Measurements from ENCODE around the gene MAGEA8. TPM values are rescaled to one million over a fixed set of nuclear protein-coding genes. Genes with fewer than 3 reads are reported as not detected.
"Not testable (repeated sequence)": the region's sequence is repeated elsewhere in the genome, so short reads cannot be mapped to it uniquely, and the experiment has no call there.

Gene MAGEA8
- total RNA-seq = not detected

- Mint-ChIP-seq H3K4me1 (ENCODE audit: low read depth) (peaks cover 15% of the 10 kb centered on the region), H3K9me3 (ENCODE audit: insufficient read depth) (no peaks in the 10 kb centered on the region), H3K27ac (no peak within 1 kb of the TSS), H3K36me3 (ENCODE audit: low read depth) (no peaks in the 10 kb centered on the region), H3K27me3 (ENCODE audit: low read depth) (peaks cover 12% of the 10 kb centered on the region), H3K4me3 (no peak within 1 kb of the TSS)
- DNase-seq (no peak), ATAC-seq (no peak)
- CTCF ChIA-PET = no interaction called here
- POLR2A ChIA-PET = no interaction called here
These were observed at the start of gene MAGEA8 for GRCh38 chrX:149881081-149881711. MAGEA8 (plus strand) TSS chrX:149881183; CDS start chrX:149884273, 3,090 bp downstream.

- Mint-ChIP-seq H3K36me3 (ENCODE audit: low read depth) (no peaks in the 10 kb centered on the region), H3K27me3 (ENCODE audit: low read depth) (no peaks in the 10 kb centered on the region), H3K4me1 (ENCODE audit: low read depth) (peaks cover 34% of the 10 kb centered on the region), H3K27ac (no peak overlapping the region), H3K4me3 (no peak overlapping the region), H3K9me3 (ENCODE audit: insufficient read depth) (no peaks in the 10 kb centered on the region)
- CTCF ChIA-PET = no interaction called here
- ATAC-seq (no peak), DNase-seq (no peak)
- POLR2A ChIA-PET = no interaction called here
These were observed 49.5 kb upstream of the MAGEA8 start for GRCh38 chrX:149831473-149831872.

- H3K36me3 Mint-ChIP-seq (ENCODE audit: low read depth); H3K4me3 Mint-ChIP-seq; ATAC-seq; POLR2A ChIA-PET; H3K27me3 Mint-ChIP-seq (ENCODE audit: low read depth); H3K9me3 Mint-ChIP-seq (ENCODE audit: insufficient read depth); DNase-seq; CTCF ChIA-PET; H3K4me1 Mint-ChIP-seq (ENCODE audit: low read depth); H3K27ac Mint-ChIP-seq: not testable (repeated sequence)
These were observed 44.3 kb upstream of the MAGEA8 start for GRCh38 chrX:149836728-149837127.

GRCh38 chrX:149837167-149837566 lies 43.8 kb upstream of the MAGEA8 start:
- ChIA-PET POLR2A (no interaction called here), CTCF (no interaction called here)
- Mint-ChIP-seq H3K4me1 (ENCODE audit: low read depth) (peaks cover 8% of the 10 kb centered on the region), H3K36me3 (ENCODE audit: low read depth) (no peaks in the 10 kb centered on the region), H3K9me3 (ENCODE audit: insufficient read depth) (no peaks in the 10 kb centered on the region), H3K4me3 (no peak overlapping the region), H3K27ac (no peak overlapping the region), H3K27me3 (ENCODE audit: low read depth) (peaks cover 3% of the 10 kb centered on the region)
- ATAC-seq (no peak), DNase-seq (no peak)

- POLR2A ChIA-PET = no interaction called here
These were observed 43.3 kb upstream of the MAGEA8 start for GRCh38 chrX:149837639-149838038.

GRCh38 chrX:149841929-149842328 lies 39.1 kb upstream of the MAGEA8 start:
- ATAC-seq (no peak), DNase-seq (no peak)
- H3K4me3 Mint-ChIP-seq = no peak overlapping the region
- ChIA-PET POLR2A (no interaction called here), CTCF (no interaction called here)
- no peak overlapping the region for H3K27ac Mint-ChIP-seq
- no peaks in the 10 kb centered on the region for H3K36me3 Mint-ChIP-seq (ENCODE audit: low read depth)
- H3K9me3 Mint-ChIP-seq (ENCODE audit: insufficient read depth) = no peaks in the 10 kb centered on the region
- peaks cover 4% of the 10 kb centered on the region for H3K27me3 Mint-ChIP-seq (ENCODE audit: low read depth)
- H3K4me1 Mint-ChIP-seq (ENCODE audit: low read depth) = peaks cover 6% of the 10 kb centered on the region

More at GRCh38 chrX:149837639-149838038, 43.3 kb upstream of the MAGEA8 start:
- Mint-ChIP-seq H3K36me3 (ENCODE audit: low read depth) (no peaks in the 10 kb centered on the region), H3K4me1 (ENCODE audit: low read depth) (peaks cover 8% of the 10 kb centered on the region), H3K9me3 (ENCODE audit: insufficient read depth) (no peaks in the 10 kb centered on the region), H3K4me3 (no peak overlapping the region), H3K27me3 (ENCODE audit: low read depth) (peaks cover 3% of the 10 kb centered on the region), H3K27ac (no peak overlapping the region)
- DNase-seq = no peak
- CTCF ChIA-PET = no interaction called here
- ATAC-seq = no peak

- ChIA-PET CTCF (no interaction called here), POLR2A (no interaction called here)
- no peak for DNase-seq
- ATAC-seq = no peak
- Mint-ChIP-seq H3K27me3 (ENCODE audit: low read depth) (peaks cover 2% of the 10 kb centered on the region), H3K27ac (no peak overlapping the region), H3K4me3 (no peak overlapping the region), H3K36me3 (ENCODE audit: low read depth) (no peaks in the 10 kb centered on the region), H3K4me1 (ENCODE audit: low read depth) (no peaks in the 10 kb centered on the region), H3K9me3 (ENCODE audit: insufficient read depth) (no peaks in the 10 kb centered on the region)
These were observed 35.6 kb upstream of the MAGEA8 start for GRCh38 chrX:149845385-149845784.

- no peaks in the 10 kb centered on the region for H3K36me3 Mint-ChIP-seq (ENCODE audit: low read depth)
- no peaks in the 10 kb centered on the region for H3K9me3 Mint-ChIP-seq (ENCODE audit: insufficient read depth)
- no peaks in the 10 kb centered on the region for H3K4me1 Mint-ChIP-seq (ENCODE audit: low read depth)
- peaks cover 2% of the 10 kb centered on the region for H3K27me3 Mint-ChIP-seq (ENCODE audit: low read depth)
- CTCF ChIA-PET = no interaction called here
- no peak for ATAC-seq
- no peak for DNase-seq
- no peak overlapping the region for H3K27ac Mint-ChIP-seq
- POLR2A ChIA-PET = no interaction called here
- H3K4me3 Mint-ChIP-seq = no peak overlapping the region
These were observed 34.2 kb upstream of the MAGEA8 start for GRCh38 chrX:149846789-149847188.

- H3K27me3 Mint-ChIP-seq (ENCODE audit: low read depth) = no peaks in the 10 kb centered on the region
- ChIA-PET POLR2A (no interaction called here), CTCF (no interaction called here)
- no peaks in the 10 kb centered on the region for H3K9me3 Mint-ChIP-seq (ENCODE audit: insufficient read depth)
- no peak for DNase-seq
- no peak overlapping the region for H3K27ac Mint-ChIP-seq
- no peak overlapping the region for H3K4me3 Mint-ChIP-seq
- H3K36me3 Mint-ChIP-seq (ENCODE audit: low read depth) = no peaks in the 10 kb centered on the region
- no peak for ATAC-seq
- no peaks in the 10 kb centered on the region for H3K4me1 Mint-ChIP-seq (ENCODE audit: low read depth)
These were observed 32.1 kb upstream of the MAGEA8 start for GRCh38 chrX:149848855-149849254.

GRCh38 chrX:149849787-149850186 lies 31.2 kb upstream of the MAGEA8 start:
- peaks cover 1% of the 10 kb centered on the region for H3K27me3 Mint-ChIP-seq (ENCODE audit: low read depth)
- no peaks in the 10 kb centered on the region for H3K9me3 Mint-ChIP-seq (ENCODE audit: insufficient read depth)
- no peak overlapping the region for H3K4me3 Mint-ChIP-seq
- ATAC-seq (no peak), DNase-seq (no peak)
- H3K27ac Mint-ChIP-seq = no peak overlapping the region
- CTCF ChIA-PET = interaction anchor here (0.7 kb wide), 1 partner anchor 54 kb away, joined by 3 read pairs; no protein-coding TSS in a partner anchor
- POLR2A ChIA-PET = no interaction called here
- no peaks in the 10 kb centered on the region for H3K4me1 Mint-ChIP-seq (ENCODE audit: low read depth)
- no peaks in the 10 kb centered on the region for H3K36me3 Mint-ChIP-seq (ENCODE audit: low read depth)

- Mint-ChIP-seq H3K27ac (no peak overlapping the region), H3K9me3 (ENCODE audit: insufficient read depth) (no peaks in the 10 kb centered on the region), H3K4me3 (no peak overlapping the region), H3K27me3 (ENCODE audit: low read depth) (peaks cover 3% of the 10 kb centered on the region), H3K4me1 (ENCODE audit: low read depth) (no peaks in the 10 kb centered on the region), H3K36me3 (ENCODE audit: low read depth) (no peaks in the 10 kb centered on the region)
- ATAC-seq = no peak
- ChIA-PET CTCF (no interaction called here), POLR2A (no interaction called here)
- no peak for DNase-seq
These were observed 29.1 kb upstream of the MAGEA8 start for GRCh38 chrX:149851864-149852263.

GRCh38 chrX:149853925-149854324 lies 27.1 kb upstream of the MAGEA8 start:
- Mint-ChIP-seq H3K4me3 (no peak overlapping the region), H3K4me1 (ENCODE audit: low read depth) (no peaks in the 10 kb centered on the region), H3K27me3 (ENCODE audit: low read depth) (peaks cover 3% of the 10 kb centered on the region), H3K9me3 (ENCODE audit: insufficient read depth) (no peaks in the 10 kb centered on the region), H3K27ac (no peak overlapping the region), H3K36me3 (ENCODE audit: low read depth) (no peaks in the 10 kb centered on the region)
- DNase-seq = no peak
- POLR2A ChIA-PET = no interaction called here
- no peak for ATAC-seq
- CTCF ChIA-PET = no interaction called here

GRCh38 chrX:149858592-149858991 lies 22.4 kb upstream of the MAGEA8 start:
- H3K4me3 Mint-ChIP-seq = no peak overlapping the region

More at GRCh38 chrX:149858592-149858991, 22.4 kb upstream of the MAGEA8 start:
- ATAC-seq (no peak), DNase-seq (no peak)
- ChIA-PET CTCF (no interaction called here), POLR2A (no interaction called here)
- Mint-ChIP-seq H3K4me1 (ENCODE audit: low read depth) (no peaks in the 10 kb centered on the region), H3K27ac (no peak overlapping the region), H3K36me3 (ENCODE audit: low read depth) (no peaks in the 10 kb centered on the region), H3K27me3 (ENCODE audit: low read depth) (peaks cover 21% of the 10 kb centered on the region), H3K9me3 (ENCODE audit: insufficient read depth) (peaks cover 8% of the 10 kb centered on the region)
